WTC11 (cell line): ENCODE measurements around the gene ANKRD24.

ENCODE experiments used
- ARID4B ChIP-seq: sonication (generic); formaldehyde crosslinking; IDR thresholded peaks from 2 replicates; pipeline ENCODE4 v1.8.0; 2023; ENCODE audit warnings: missing genetic modification reagents, mild to moderate bottlenecking, borderline replicate concordance
- ATF3 ChIP-seq: sonication (generic); formaldehyde crosslinking; conservative IDR thresholded peaks from 2 replicates; pipeline ENCODE4 v1.8.1; 2022; ENCODE audit warnings: mild to moderate bottlenecking, missing genetic modification reagents
- CBFB ChIP-seq: sonication (generic); formaldehyde crosslinking; IDR thresholded peaks from 2 replicates; pipeline ENCODE4 v1.8.1; 2022; ENCODE audit warnings: mild to moderate bottlenecking, low read depth, missing genetic modification reagents
- GTF2I ChIP-seq: fragments of 250-450 bp; sonication (Bioruptor Pico); conservative IDR thresholded peaks from 2 replicates; pipeline ENCODE4 v1.4.0; 2021; ENCODE audit warnings: mild to moderate bottlenecking
- IRF2 ChIP-seq: sonication (generic); formaldehyde crosslinking; IDR thresholded peaks from 2 replicates; pipeline ENCODE4 v1.8.0; 2022; ENCODE audit warnings: low read depth, missing genetic modification reagents, borderline replicate concordance
- TCF7 ChIP-seq: sonication (generic); formaldehyde crosslinking; IDR thresholded peaks from 2 replicates; pipeline ENCODE4 v1.8.0; 2022; ENCODE audit warnings: mild to moderate bottlenecking, low read depth, missing genetic modification reagents, moderate library complexity
- ZNF416 ChIP-seq: fragments of 250-450 bp; sonication (Bioruptor Pico); IDR thresholded peaks from 2 replicates; pipeline ENCODE4 v1.9.0; 2021; ENCODE audit warnings: mild to moderate bottlenecking, inconsistent platforms
- TF ChIP-seq, protein P1 (sequence below): fragments of 200-600 bp; IDR thresholded peaks from 2 replicates; pipeline ENCODE4 v1.8.0; 2022; ENCODE audit warnings: antibody characterized with exemption
- TF ChIP-seq, protein P2 (sequence below): sonication (generic); formaldehyde crosslinking; IDR thresholded peaks from 2 replicates; pipeline ENCODE4 v1.8.1; 2023; ENCODE audit warnings: mild to moderate bottlenecking, missing genetic modification reagents
- TF ChIP-seq, protein P3 (sequence below): sonication (generic); formaldehyde crosslinking; IDR thresholded peaks from 2 replicates; pipeline ENCODE4 v1.8.0; 2022; ENCODE audit warnings: mild to moderate bottlenecking, missing genetic modification reagents
- TF ChIP-seq, protein P4 (sequence below): sonication (generic); formaldehyde crosslinking; IDR thresholded peaks from 2 replicates; pipeline ENCODE4 v1.8.1; 2022; ENCODE audit warnings: low read depth, mild to moderate bottlenecking, moderate library complexity, missing genetic modification reagents, borderline replicate concordance
- TF ChIP-seq, protein P5 (sequence below): sonication (generic); formaldehyde crosslinking; IDR thresholded peaks from 2 replicates; pipeline ENCODE4 v1.8.1; 2023; ENCODE audit warnings: mild to moderate bottlenecking, missing genetic modification reagents, moderate library complexity

DNA sequence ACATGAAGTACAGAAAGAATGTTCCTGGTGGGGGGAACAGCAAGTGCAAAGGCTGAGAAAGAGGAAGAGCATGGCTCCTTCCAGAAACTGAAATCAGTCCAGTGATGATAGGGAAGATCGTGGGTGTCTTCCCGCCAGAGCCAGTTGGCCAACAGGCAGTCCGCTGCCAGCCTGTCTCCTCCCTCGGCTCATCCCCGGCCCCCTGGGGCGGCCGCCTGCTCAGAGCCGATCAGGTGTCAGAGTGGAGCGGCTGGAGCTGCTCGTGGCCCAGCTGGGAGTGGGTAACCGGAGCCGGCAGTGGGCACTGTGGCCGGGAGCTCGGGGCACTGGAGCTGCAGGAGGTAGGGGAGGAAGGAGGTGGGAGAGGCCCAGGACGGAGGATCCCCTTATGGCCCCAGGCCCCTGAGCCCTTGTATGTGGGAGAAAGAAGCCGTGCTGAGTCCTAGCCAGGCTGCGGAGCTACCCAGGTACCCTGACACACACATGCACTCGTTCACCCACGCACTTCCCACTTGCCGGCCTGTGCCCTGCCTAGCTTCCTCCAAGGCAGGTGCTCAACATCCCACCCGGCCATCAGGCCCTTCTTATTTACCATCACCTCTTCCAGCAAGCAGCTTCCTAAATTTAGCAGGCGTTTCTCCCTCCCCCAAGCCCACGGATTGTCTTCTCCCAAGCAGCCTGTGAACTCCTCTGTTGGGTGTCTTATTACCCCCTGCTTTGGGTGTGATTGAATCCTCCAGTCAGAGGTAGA, 1.7 kb downstream of the ANKRD24 start:
- TF ChIP-seq, protein P1, sequence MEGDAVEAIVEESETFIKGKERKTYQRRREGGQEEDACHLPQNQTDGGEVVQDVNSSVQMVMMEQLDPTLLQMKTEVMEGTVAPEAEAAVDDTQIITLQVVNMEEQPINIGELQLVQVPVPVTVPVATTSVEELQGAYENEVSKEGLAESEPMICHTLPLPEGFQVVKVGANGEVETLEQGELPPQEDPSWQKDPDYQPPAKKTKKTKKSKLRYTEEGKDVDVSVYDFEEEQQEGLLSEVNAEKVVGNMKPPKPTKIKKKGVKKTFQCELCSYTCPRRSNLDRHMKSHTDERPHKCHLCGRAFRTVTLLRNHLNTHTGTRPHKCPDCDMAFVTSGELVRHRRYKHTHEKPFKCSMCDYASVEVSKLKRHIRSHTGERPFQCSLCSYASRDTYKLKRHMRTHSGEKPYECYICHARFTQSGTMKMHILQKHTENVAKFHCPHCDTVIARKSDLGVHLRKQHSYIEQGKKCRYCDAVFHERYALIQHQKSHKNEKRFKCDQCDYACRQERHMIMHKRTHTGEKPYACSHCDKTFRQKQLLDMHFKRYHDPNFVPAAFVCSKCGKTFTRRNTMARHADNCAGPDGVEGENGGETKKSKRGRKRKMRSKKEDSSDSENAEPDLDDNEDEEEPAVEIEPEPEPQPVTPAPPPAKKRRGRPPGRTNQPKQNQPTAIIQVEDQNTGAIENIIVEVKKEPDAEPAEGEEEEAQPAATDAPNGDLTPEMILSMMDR: no peak
- TF ChIP-seq, protein P2, sequence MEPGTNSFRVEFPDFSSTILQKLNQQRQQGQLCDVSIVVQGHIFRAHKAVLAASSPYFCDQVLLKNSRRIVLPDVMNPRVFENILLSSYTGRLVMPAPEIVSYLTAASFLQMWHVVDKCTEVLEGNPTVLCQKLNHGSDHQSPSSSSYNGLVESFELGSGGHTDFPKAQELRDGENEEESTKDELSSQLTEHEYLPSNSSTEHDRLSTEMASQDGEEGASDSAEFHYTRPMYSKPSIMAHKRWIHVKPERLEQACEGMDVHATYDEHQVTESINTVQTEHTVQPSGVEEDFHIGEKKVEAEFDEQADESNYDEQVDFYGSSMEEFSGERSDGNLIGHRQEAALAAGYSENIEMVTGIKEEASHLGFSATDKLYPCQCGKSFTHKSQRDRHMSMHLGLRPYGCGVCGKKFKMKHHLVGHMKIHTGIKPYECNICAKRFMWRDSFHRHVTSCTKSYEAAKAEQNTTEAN (CRISPR knock-in tag): no peak
- TF ChIP-seq ARID4B (no peak), CBFB (CRISPR knock-in tag) (no peak), ATF3 (no peak), GTF2I (CRISPR knock-in tag) (no peak), ZNF416 (CRISPR knock-in tag) (no peak), IRF2 (CRISPR knock-in tag) (no peak), TCF7 (CRISPR knock-in tag) (no peak)
- TF ChIP-seq, protein P3, sequence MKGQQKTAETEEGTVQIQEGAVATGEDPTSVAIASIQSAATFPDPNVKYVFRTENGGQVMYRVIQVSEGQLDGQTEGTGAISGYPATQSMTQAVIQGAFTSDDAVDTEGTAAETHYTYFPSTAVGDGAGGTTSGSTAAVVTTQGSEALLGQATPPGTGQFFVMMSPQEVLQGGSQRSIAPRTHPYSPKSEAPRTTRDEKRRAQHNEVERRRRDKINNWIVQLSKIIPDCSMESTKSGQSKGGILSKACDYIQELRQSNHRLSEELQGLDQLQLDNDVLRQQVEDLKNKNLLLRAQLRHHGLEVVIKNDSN (CRISPR knock-in tag): no peak
- TF ChIP-seq, protein P4, sequence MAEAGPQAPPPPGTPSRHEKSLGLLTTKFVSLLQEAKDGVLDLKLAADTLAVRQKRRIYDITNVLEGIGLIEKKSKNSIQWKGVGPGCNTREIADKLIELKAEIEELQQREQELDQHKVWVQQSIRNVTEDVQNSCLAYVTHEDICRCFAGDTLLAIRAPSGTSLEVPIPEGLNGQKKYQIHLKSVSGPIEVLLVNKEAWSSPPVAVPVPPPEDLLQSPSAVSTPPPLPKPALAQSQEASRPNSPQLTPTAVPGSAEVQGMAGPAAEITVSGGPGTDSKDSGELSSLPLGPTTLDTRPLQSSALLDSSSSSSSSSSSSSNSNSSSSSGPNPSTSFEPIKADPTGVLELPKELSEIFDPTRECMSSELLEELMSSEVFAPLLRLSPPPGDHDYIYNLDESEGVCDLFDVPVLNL (CRISPR knock-in tag): no peak
- TF ChIP-seq, protein P5, sequence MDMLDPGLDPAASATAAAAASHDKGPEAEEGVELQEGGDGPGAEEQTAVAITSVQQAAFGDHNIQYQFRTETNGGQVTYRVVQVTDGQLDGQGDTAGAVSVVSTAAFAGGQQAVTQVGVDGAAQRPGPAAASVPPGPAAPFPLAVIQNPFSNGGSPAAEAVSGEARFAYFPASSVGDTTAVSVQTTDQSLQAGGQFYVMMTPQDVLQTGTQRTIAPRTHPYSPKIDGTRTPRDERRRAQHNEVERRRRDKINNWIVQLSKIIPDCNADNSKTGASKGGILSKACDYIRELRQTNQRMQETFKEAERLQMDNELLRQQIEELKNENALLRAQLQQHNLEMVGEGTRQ (CRISPR knock-in tag): no peak
